GM21825 (cell line): ENCODE measurements around the gene AFF3.

Source experiments
- ATAC-seq: cut with Tn5 transposase; IDR thresholded peaks from one replicate; pipeline ENCODE4 v1.9.1; 2021; ENCODE audit warnings: mild to moderate bottlenecking, moderate library complexity; ENCODE audit not compliant: unreplicated experiment

AFF3 gene

DNA sequence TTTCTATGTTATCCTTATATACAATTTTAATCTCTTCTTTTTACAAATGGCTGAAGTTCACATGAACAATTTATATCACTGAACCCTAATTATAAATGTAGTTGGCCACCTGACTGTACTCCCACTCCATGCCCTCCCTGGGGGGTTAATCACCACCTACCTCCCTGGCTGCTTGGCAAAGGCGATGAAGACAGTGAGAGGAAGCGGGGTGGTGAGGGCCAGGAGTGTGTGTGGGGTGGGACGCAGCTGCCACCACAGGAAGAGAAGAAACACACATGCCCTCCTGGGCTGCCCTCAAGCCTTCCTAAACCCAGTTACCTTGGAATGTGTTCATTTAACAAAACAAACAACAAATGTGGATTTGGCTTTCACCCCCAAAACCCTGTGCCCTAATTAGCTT is 565.6 kb downstream of the AFF3 start:
- no peak for ATAC-seq

DNA sequence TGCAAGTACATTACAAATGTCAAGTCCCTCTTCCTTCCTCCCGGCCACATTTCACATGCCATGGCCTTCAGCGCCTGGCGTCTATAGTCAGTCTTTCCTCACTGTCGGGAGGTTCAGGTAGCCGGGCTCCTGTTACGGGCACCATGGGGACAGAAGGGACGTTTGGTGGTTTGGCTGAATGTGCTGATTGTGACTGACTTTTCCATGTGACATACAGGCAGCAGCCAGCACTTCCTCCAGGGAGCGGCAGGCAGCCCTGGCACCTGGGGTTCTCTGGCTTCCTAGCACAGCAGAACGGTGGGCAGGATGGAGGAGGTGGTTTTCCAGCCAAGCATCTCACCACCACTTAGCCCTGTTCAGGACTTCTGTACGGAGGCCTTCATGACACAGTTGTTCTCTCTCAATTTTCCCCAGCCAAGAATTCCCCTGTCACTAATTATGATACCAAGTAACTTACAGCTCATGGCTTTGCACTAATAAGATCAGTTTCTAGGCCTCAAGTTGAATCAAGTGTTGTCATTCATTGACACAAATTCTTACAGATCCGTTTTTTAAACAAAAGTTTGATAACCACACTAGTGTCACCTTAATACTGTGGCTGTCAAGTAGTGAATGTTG is 568.6 kb downstream of the AFF3 start:
- no peak for ATAC-seq

GRCh38 chr2:99572373-99573164 is 569.8 kb downstream of the AFF3 start:
- ATAC-seq = no peak

- no peak for ATAC-seq
Observed at GRCh38 chr2:99571954-99572353, 570.4 kb downstream of the AFF3 start.

DNA sequence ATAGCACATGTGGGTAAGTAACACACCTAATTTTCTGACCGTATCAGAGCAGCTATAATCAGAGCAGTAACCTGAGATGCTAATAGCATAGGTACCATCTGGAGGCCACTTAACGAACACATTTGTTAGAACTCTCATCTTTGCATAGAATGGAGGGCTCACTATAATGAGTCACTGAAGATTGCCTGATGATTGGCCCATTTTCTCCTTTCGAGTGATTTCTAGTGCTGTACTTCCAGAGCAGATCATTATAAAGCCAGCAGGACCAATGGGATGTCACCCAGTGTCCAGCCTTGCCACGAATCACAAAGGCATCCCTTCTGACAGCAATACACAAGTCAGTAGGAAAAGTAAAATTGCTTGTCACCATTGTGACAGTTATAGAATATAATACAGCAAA is 570.9 kb downstream of the AFF3 start:
- no peak for ATAC-seq

- ATAC-seq = no peak
Observed at GRCh38 chr2:99571021-99571420, 571.4 kb downstream of the AFF3 start.

DNA sequence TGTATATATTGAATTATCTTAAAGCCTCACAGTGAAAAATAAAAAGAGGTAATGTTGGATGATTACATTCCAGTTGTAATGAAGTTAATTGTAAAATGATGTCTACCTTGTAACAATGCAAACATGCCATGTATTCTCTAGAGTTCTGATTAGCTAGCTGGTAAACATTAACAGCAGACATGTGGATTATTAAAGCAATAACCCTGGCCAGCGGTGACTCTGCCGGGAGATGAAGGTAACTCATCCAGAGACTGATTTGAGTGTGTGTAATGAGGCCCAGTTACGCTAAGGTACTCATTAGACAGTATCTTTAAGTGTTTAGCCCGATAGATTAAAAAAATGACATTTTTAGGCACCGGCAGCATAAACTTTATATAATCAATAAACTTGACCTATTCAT is 573.0 kb downstream of the AFF3 start:
- no peak for ATAC-seq

DNA sequence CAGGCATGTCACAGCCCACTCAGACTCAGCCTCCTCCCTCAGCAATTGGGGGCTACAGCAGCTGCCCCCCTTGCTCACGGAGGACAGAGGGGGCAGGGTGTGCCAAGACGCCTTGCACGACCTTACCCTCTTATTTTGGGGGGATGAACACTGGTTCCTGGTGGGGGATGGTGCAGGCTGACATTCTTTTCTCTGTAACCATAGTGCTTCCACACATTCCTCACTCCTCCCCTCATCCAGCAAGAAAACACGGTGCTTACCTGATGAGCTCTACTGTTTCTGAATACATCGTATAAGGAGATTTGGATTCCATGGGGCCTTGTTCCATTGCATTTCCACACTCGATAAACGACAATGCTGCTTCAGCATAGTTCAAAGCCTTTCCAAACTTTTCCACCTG is 577.2 kb downstream of the AFF3 start:
- no peak for ATAC-seq

DNA sequence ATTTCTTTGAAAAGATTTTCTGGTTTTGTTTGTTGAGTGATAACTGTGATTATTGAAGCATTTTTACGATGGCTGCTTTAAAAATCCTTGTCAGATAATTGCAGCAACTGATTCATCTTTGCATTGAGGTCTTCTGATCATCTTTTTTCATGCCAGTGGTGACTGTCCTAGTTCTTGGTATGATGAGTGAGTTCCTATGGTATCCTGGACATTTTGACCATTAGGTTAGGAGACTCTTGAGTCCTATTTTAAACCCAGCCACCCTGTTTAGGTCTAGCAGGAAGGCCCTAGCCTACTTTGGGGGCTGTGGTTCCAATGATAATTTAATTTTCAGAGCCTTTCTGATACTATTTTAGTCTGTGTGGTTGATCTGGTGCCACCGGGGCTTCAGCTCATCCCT is 579.9 kb downstream of the AFF3 start:
- ATAC-seq = no peak

DNA sequence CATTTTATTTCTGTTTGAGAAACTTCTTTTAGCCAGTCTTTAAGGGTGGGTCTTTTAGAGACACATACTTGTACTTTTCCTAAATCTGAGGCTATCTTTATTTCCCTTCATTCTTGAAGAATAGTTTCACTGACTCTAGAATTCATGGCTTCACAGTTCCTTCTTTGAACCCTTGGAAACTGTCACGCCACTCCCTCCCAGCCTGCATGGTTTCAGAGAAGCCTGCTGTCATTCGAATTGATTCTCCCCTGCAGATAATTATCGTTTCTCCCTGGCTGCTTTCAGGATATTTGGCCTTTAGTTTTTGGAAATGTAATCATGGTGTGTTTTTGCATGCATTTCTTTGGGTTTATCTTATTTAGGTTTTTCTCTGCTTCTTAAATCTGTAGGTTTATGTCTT is 580.6 kb downstream of the AFF3 start:
- ATAC-seq = no peak

DNA sequence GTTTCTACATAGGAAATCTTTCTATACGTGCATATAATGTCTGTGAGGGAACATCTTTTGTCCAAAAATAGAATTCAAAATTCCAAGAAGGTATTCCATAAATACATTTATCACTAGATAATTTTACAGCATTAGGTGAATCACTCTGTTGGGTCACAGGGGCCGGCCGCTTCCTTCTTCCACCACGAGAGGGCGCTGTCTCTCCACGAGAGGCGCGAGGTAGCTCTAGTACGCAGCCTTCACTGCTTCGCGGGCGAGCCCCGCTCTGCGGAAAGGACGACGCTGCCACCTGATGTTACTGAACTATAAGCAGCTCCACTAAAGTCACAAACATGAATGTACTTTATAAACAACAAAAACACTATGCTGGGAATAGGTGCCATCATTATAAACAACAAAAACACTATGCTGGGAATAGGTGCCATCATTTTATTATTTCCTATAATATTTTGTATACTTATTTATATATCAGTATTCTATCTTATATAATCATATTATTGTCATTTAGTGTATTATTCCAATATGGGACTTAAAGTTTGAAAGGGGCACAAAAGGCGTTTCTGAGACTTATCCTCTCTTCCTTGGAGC is 583.2 kb downstream of the AFF3 start:
- ATAC-seq = peak; percentile 89

DNA sequence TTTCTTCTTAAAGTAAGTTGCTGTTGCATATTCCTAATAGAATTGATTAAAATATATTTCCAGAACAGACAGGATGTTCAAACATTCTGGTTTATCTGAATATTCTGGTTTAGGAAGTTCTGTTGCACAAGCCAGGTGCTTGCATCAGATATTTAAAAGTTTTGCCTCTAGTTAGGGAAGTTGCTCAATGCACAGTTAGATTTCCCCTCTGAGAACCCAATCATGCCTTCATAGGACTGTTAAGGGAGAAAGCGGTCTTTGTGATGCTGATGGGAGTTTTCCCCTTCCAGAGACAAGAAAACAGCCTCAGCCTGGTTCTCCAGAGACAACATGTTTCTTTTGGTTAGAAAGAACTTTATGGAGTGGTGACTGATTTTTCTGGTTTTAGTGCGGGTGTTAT is 587.0 kb downstream of the AFF3 start:
- ATAC-seq = no peak

- no peak for ATAC-seq
Observed at GRCh38 chr2:99554871-99555270, 587.5 kb downstream of the AFF3 start.

- ATAC-seq = no peak
Observed at GRCh38 chr2:99554238-99554637, 588.2 kb downstream of the AFF3 start.

GRCh38 chr2:99552529-99552928 is 589.9 kb downstream of the AFF3 start:
- no peak for ATAC-seq

DNA sequence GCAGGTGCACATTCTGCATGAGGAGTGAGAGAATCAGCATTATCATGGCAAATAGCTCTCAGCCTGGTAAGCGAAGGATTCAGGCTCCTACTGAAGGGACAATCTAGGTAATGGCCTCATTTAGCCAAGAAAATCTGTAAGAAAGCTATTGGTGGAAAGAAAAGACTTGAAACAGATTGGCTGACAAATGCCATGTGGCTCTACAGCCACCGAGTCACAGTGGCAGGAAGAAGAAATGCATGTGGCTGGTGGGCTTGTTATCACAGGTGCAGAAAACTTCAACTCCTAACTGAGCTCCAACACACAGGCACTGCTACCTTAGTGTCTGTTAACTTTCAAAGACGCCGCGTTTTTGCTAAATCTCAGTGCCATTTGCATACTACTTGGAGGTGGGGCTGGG is 592.0 kb downstream of the AFF3 start:
- no peak for ATAC-seq

- ATAC-seq = no peak
Observed at GRCh38 chr2:99545604-99546003, 596.8 kb downstream of the AFF3 start.

DNA sequence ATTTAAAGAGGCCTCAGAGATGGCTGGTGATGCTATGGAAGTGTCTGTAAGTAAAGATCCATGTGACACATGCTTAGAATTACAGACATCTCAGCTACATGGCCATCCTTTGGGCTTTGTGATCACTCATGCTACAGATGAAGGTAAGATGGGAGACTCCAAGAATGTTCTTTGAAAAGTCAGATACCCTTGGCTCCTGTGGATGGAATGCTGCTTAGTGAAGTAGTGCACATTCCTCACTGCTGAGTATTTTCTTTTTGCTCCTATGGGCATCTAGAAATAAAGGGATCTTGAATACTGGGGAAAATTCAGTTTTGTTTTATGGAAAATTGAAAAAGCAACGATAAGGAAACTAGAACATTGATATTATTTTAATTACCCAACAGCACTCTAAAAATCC is 597.3 kb downstream of the AFF3 start:
- ATAC-seq = no peak

DNA sequence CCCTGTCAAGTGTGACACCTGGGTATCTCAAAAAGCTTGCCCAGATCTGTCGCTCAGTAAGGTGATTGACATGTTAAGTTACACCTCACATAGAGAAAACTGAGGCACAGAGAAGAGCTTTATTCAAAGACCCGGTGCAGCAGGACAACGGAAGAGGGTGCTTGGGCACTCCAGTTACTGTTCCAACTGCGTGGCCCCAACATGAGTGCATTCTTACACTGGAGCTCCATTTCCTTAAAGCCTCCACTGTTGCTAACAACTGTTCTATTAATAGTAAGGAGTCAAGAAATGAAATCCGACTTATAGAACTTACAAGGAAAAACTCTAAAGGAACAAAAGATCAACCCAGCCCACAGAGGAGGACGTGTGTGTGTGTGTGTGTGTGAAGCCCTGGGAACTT is 597.8 kb downstream of the AFF3 start:
- no peak for ATAC-seq

DNA sequence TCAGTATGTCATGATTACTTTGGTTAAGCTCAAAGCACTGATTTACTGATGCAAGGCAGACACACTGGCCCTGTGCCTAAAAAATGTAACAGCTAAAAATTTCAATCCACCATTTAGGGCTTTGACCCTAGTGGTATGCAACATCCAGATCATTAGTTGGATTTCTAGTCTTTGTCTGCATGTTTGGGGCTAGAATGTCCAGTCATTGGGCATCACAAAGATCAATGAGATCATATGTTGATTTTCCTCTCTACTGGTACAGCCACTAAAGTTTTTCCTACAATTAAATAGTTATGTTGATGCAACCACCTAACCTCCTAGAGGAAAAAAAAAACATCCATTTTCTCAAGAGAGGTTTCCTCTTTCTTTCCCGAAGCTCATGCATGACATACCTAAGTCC is 599.1 kb downstream of the AFF3 start:
- no peak for ATAC-seq

- ATAC-seq = no peak
Observed at GRCh38 chr2:99537910-99538485, 604.4 kb downstream of the AFF3 start.

- ATAC-seq = no peak
Observed at GRCh38 chr2:99524056-99524455, 618.3 kb downstream of the AFF3 start.
